Measurements from ENCODE around the gene KIZ. TPM values are rescaled to one million over a fixed set of nuclear protein-coding genes. Genes with fewer than 3 reads are reported as not detected.

KIZ gene
- total RNA-seq, 1 donor from 2014 or later, result 21.1 TPM

GRCh38 chr20:21155268-21155667, 29.4 kb downstream of the KIZ start:
- TF ChIP-seq CTCF (IDR thresholded peaks at IDR 0.05; ENCODE audit: unreplicated experiment), result no peak
- H3K4me3 Mint-ChIP-seq, result no peak overlapping the region
- no peak overlapping the region for H3K27ac Mint-ChIP-seq
- no peaks in the 10 kb centered on the region for H3K4me1 Mint-ChIP-seq
- DNase-seq (ENCODE audit: low spot score in 2 of 2, unreplicated experiment in 2 of 2), result no peak
- H3K9me3 Mint-ChIP-seq, result peaks cover 7% of the 10 kb centered on the region
- no peaks in the 10 kb centered on the region for H3K27me3 Mint-ChIP-seq (ENCODE audit: low read depth)
- H3K36me3 Mint-ChIP-seq, result no peaks in the 10 kb centered on the region

GRCh38 chr20:21156266-21156665, 30.4 kb downstream of the KIZ start:
- H3K4me3 Mint-ChIP-seq, result no peak overlapping the region
- H3K36me3 Mint-ChIP-seq, result no peaks in the 10 kb centered on the region
- H3K4me1 Mint-ChIP-seq, result no peaks in the 10 kb centered on the region
- H3K27ac Mint-ChIP-seq, result no peak overlapping the region
- peaks cover 7% of the 10 kb centered on the region for H3K9me3 Mint-ChIP-seq
- H3K27me3 Mint-ChIP-seq (ENCODE audit: low read depth), result no peaks in the 10 kb centered on the region
- no peak for DNase-seq (ENCODE audit: low spot score in 2 of 2, unreplicated experiment in 2 of 2)
- no peak for TF ChIP-seq CTCF (IDR thresholded peaks at IDR 0.05; ENCODE audit: unreplicated experiment)

GRCh38 chr20:21157006-21157405, 31.1 kb downstream of the KIZ start:
- Mint-ChIP-seq H3K4me3 (no peak overlapping the region), H3K27me3 (ENCODE audit: low read depth) (no peaks in the 10 kb centered on the region), H3K27ac (no peak overlapping the region), H3K4me1 (no peaks in the 10 kb centered on the region), H3K9me3 (peaks cover 7% of the 10 kb centered on the region), H3K36me3 (no peaks in the 10 kb centered on the region)
- TF ChIP-seq CTCF (IDR thresholded peaks at IDR 0.05; ENCODE audit: unreplicated experiment), result no peak
- no peak for DNase-seq (ENCODE audit: low spot score in 2 of 2, unreplicated experiment in 2 of 2)

- peaks cover 4% of the 10 kb centered on the region for H3K36me3 Mint-ChIP-seq
- H3K4me1 Mint-ChIP-seq, result no peaks in the 10 kb centered on the region
- no peaks in the 10 kb centered on the region for H3K27me3 Mint-ChIP-seq (ENCODE audit: low read depth)
- no peak overlapping the region for H3K27ac Mint-ChIP-seq
- no peak for TF ChIP-seq CTCF (IDR thresholded peaks at IDR 0.05; ENCODE audit: unreplicated experiment)
- H3K9me3 Mint-ChIP-seq, result peaks cover 7% of the 10 kb centered on the region
- no peak overlapping the region for H3K4me3 Mint-ChIP-seq
- DNase-seq (ENCODE audit: low spot score in 2 of 2, unreplicated experiment in 2 of 2), result no peak
These were observed 33.9 kb downstream of the KIZ start for GRCh38 chr20:21159658-21160380.

GRCh38 chr20:21161926-21162325, 36.0 kb downstream of the KIZ start:
- Mint-ChIP-seq H3K27ac (no peak overlapping the region), H3K27me3 (ENCODE audit: low read depth) (no peaks in the 10 kb centered on the region), H3K4me3 (no peak overlapping the region), H3K4me1 (no peaks in the 10 kb centered on the region), H3K36me3 (peaks cover 11% of the 10 kb centered on the region), H3K9me3 (no peaks in the 10 kb centered on the region)
- TF ChIP-seq CTCF (IDR thresholded peaks at IDR 0.05; ENCODE audit: unreplicated experiment), result no peak
- DNase-seq (ENCODE audit: low spot score in 2 of 2, unreplicated experiment in 2 of 2), result no peak

All from mesothelial cell of epicardium (in vitro differentiated cells).